ENCODE measurements around the gene SCN4A.
A peak's percentile ranks its signal among the peaks of the same experiment; 100 is the strongest.
"Not testable (repeated sequence)": the region's sequence is repeated elsewhere in the genome, so short reads cannot be mapped to it uniquely, and the experiment has no call there.

SCN4A gene

DNA sequence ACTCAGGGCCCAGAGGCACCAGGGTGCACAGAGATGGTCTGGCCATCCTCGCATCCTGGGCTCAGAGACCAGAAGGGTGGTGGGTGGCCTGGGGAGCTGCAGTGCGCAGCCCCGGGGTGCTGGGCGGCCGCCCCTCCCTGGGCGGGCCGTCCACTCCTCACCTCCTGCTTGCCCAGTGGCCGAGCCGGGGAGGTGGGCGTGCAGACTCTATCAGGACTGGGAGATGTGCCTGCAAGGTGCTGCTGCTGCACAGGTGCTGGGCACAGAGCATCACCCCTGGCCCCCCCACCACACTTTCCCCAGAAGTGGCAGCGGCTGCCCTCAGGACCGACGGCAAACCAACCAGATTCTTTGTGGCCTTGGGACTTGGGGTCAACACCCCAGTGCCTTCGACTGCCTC is at the start of gene SCN4A:
SCN4A (minus strand) TSS at position 123 of the 400 bp plus-strand sequence; CDS start at position 46, 77 bp downstream.
- Histone ChIP-seq H2AFZ (ENCODE audit: low read length) (no peak within 1 kb of the TSS), H3K9me3 (ENCODE audit: low read length) (no peaks in the 10 kb centered on the region), H3K4me1 (ENCODE audit: insufficient read depth, low read length, severe bottlenecking) (no peaks in the 10 kb centered on the region), H3K9ac (ENCODE audit: low read length) (no peak within 1 kb of the TSS), H3K9me2 (ENCODE audit: low read depth, low read length) (no peaks in the 10 kb centered on the region), H3K79me2 (ENCODE audit: insufficient read depth, low read length) (no peaks in the 10 kb centered on the region), H3K4me3 (ENCODE audit: low read depth, low read length, poor library complexity, severe bottlenecking) (no peak within 1 kb of the TSS), H4K20me1 (ENCODE audit: insufficient read depth, low read length) (no peaks in the 10 kb centered on the region), H3K27me3 (ENCODE audit: insufficient read depth, low read length) (peaks cover 5% of the 10 kb centered on the region; the same call in 1 of the 2 replicates), H3K4me2 (ENCODE audit: low read length) (no peak within 1 kb of the TSS), H3K36me3 (ENCODE audit: insufficient read depth, low read length) (no peaks in the 10 kb centered on the region), H3F3A (ENCODE audit: insufficient read depth, low read length) (no peaks in the 10 kb centered on the region), H3K27ac (ENCODE audit: low read depth, low read length, poor library complexity, severe bottlenecking) (no peak within 1 kb of the TSS)
- TF ChIP-seq EZH2 (IDR thresholded peaks at IDR 0.05; ENCODE audit: borderline replicate concordance, low read length): no peak
- TF ChIP-seq, protein P1, sequence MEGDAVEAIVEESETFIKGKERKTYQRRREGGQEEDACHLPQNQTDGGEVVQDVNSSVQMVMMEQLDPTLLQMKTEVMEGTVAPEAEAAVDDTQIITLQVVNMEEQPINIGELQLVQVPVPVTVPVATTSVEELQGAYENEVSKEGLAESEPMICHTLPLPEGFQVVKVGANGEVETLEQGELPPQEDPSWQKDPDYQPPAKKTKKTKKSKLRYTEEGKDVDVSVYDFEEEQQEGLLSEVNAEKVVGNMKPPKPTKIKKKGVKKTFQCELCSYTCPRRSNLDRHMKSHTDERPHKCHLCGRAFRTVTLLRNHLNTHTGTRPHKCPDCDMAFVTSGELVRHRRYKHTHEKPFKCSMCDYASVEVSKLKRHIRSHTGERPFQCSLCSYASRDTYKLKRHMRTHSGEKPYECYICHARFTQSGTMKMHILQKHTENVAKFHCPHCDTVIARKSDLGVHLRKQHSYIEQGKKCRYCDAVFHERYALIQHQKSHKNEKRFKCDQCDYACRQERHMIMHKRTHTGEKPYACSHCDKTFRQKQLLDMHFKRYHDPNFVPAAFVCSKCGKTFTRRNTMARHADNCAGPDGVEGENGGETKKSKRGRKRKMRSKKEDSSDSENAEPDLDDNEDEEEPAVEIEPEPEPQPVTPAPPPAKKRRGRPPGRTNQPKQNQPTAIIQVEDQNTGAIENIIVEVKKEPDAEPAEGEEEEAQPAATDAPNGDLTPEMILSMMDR (IDR thresholded peaks at IDR 0.05; ENCODE audit: low read length): no peak

DNA sequence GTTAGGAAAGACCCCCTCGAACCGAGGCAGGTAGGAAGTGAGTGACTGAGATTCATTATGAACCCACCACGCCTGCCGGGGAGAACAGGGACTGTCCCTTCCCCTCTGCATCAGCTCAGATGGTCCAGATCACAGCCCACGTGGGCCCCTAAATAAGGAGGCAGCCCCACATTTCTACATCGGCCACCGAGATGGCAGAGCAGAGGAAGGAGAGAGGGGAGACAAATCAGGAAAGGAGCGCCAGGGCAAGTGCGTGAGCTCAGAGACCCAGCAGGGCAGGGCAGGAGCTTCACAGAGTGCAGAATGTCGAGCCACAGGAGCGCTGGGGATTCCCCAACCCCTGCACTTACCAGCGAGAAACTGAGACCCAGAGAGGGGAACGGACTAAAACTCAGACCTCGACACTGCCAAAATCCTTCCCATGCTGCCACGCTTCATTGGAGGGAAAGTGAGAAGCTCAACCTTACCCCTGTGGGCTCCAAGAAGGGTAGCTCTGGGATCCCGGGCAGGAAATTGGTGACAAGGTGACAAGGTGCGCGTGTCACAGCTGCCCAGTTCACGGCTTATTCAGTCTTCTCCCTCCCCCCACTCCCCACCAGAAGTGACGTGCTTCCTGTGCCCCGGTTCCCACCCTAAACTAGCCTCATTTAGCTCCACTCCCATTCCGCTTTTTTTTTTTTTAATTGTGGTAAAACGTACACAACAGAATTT is 47.5 kb upstream of the SCN4A start, which contains the start of gene ICAM2:
ICAM2 (minus strand) TSS at position 578 of the 711 bp plus-strand sequence. CDS start 13,942 bp downstream, outside the sequence.
- peak within 1 kb of the TSS; percentile 75 for H3K4me3 ChIP-seq (ENCODE audit: low read depth, low read length, poor library complexity, severe bottlenecking)
- no peaks in the 10 kb centered on the region for H4K20me1 ChIP-seq (ENCODE audit: insufficient read depth, low read length)
- peaks cover 93% of the 10 kb centered on the region for H3K4me1 ChIP-seq (ENCODE audit: insufficient read depth, low read length, severe bottlenecking)
- H2AFZ ChIP-seq (ENCODE audit: low read length): no peak within 1 kb of the TSS
- H3F3A ChIP-seq (ENCODE audit: insufficient read depth, low read length): peaks cover 26% of the 10 kb centered on the region
- H3K27ac ChIP-seq (ENCODE audit: low read depth, low read length, poor library complexity, severe bottlenecking): peak within 1 kb of the TSS; percentile 100
- H3K27me3 ChIP-seq (ENCODE audit: insufficient read depth, low read length): no peaks in the 10 kb centered on the region
- H3K9me3 ChIP-seq (ENCODE audit: low read length): no peaks in the 10 kb centered on the region
- TF ChIP-seq, protein P1 (IDR thresholded peaks at IDR 0.05; ENCODE audit: low read length): no peak
- TF ChIP-seq EZH2 (IDR thresholded peaks at IDR 0.05; ENCODE audit: borderline replicate concordance, low read length): no peak
- H3K4me2 ChIP-seq (ENCODE audit: low read length): peak within 1 kb of the TSS; percentile 87
- H3K79me2 ChIP-seq (ENCODE audit: insufficient read depth, low read length): peaks cover 30% of the 10 kb centered on the region
- H3K36me3 ChIP-seq (ENCODE audit: insufficient read depth, low read length): no peaks in the 10 kb centered on the region
- no peaks in the 10 kb centered on the region for H3K9me2 ChIP-seq (ENCODE audit: low read depth, low read length)
- peak within 1 kb of the TSS; percentile 93 for H3K9ac ChIP-seq (ENCODE audit: low read length)

DNA sequence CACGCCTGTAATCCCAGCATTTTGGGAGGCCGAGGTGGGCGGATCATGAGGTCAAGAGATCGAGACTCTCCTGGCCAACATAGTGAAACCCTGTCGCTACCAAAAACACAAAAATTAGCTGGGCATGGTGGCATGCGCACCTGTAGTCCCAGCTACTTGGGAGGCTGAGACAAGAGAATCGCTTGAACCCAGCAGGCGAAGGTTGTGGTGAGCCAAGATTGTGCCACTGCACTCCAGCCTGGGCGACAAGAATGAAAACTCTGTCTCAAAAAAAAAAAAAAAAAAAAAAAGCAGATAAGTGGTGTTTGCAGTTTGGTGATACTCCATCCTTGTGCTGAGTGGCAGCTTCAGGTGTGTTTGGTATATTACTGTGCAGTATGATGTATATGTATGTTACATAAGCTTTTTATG is 46.8 kb upstream of the SCN4A start:
- Histone ChIP-seq H3K4me3 (ENCODE audit: low read depth, low read length, poor library complexity, severe bottlenecking) (peak overlapping the region; percentile 75), H3K9ac (ENCODE audit: low read length) (peak overlapping the region; percentile 93), H3K79me2 (ENCODE audit: insufficient read depth, low read length) (peaks cover 35% of the 10 kb centered on the region), H3F3A (ENCODE audit: insufficient read depth, low read length) (peaks cover 22% of the 10 kb centered on the region), H3K4me1 (ENCODE audit: insufficient read depth, low read length, severe bottlenecking) (peaks cover 93% of the 10 kb centered on the region), H3K27ac (ENCODE audit: low read depth, low read length, poor library complexity, severe bottlenecking) (peak overlapping the region; percentile 100), H3K4me2 (ENCODE audit: low read length) (peak overlapping the region; percentile 87)
- H3K9me2 ChIP-seq (ENCODE audit: low read depth, low read length); H3K27me3 ChIP-seq (ENCODE audit: insufficient read depth, low read length); H2AFZ ChIP-seq (ENCODE audit: low read length); H4K20me1 ChIP-seq (ENCODE audit: insufficient read depth, low read length); H3K9me3 ChIP-seq (ENCODE audit: low read length); H3K36me3 ChIP-seq (ENCODE audit: insufficient read depth, low read length): not testable (repeated sequence)

All from OCI-LY1 (cell line).